Spleen (tissue), 11 donors: Measurements from ENCODE around the gene NDUFV2. TPM values are rescaled to one million over a fixed set of nuclear protein-coding genes. Genes with fewer than 3 reads are reported as not detected.

Experiments
- DNase-seq: peaks from one replicate; pipeline ENCODE4 v3.0.0-alpha.2; 2020
- H3K27ac ChIP-seq, 8 donors: fragments of 200-600 bp; sonication (generic) in 7 of 8; 1 replicate in 4 of 8; 2 replicates in 4 of 8; pipeline versions ENCODE4 v1.5.0 to v1.8.0; 2016 to 2021; ENCODE audit warnings: inconsistent platforms in 4 of 8, mild to moderate bottlenecking in 4 of 8, moderate library complexity in 1 of 8
- H3K27me3 ChIP-seq, 7 donors: fragments of 200-600 bp; sonication (generic) in 6 of 7; replicated peaks in 1 of 7; 1 replicate in 4 of 7; 2 replicates in 3 of 7; pipeline versions ENCODE4 v1.5.0 to v1.8.0; 2016 to 2021; ENCODE audit warnings: inconsistent platforms in 3 of 7, mild to moderate bottlenecking in 1 of 7
- H3K36me3 ChIP-seq, 6 donors: fragments of 200-600 bp; sonication (generic) in 5 of 6; 1 replicate in 4 of 6; 2 replicates in 2 of 6; pipeline versions ENCODE4 v1.5.0 to v1.8.0; 2016 to 2021; ENCODE audit warnings: inconsistent platforms in 2 of 6
- H3K4me1 ChIP-seq, 6 donors: fragments of 200-600 bp; sonication (generic) in 5 of 6; 1 replicate in 3 of 6; 2 replicates in 3 of 6; pipeline versions ENCODE4 v1.5.0 to v1.8.0; 2016 to 2021; ENCODE audit warnings: inconsistent platforms in 3 of 6
- H3K4me3 ChIP-seq, 8 donors: fragments of 200-600 bp; sonication (generic) in 7 of 8; 1 replicate in 4 of 8; 2 replicates in 4 of 8; pipeline versions ENCODE4 v1.5.0 to v1.8.0; 2016 to 2021; ENCODE audit warnings: inconsistent platforms in 4 of 8, mild to moderate bottlenecking in 4 of 8, moderate library complexity in 2 of 8
- H3K9me3 ChIP-seq, 8 donors: fragments of 200-600 bp; sonication (generic) in 7 of 8; 1 replicate in 4 of 8; 2 replicates in 4 of 8; pipeline versions ENCODE4 v1.5.0 to v1.8.0; 2016 to 2021; ENCODE audit warnings: inconsistent platforms in 4 of 8
- POLR2A ChIP-seq, 3 donors: fragments of 450-650 bp; IDR thresholded peaks; one replicate each; pipeline ENCODE4 v1.5.1; 2017; ENCODE audit warnings: antibody characterized with exemption in 3 of 3, mild to moderate bottlenecking in 1 of 3
- POLR2AphosphoS5 ChIP-seq, 3 donors: sonication (generic); formaldehyde crosslinking; IDR thresholded peaks; one replicate each; pipeline ENCODE4 v1.5.1; 2017; ENCODE audit warnings: antibody characterized with exemption in 3 of 3
- WGBS, 5 donors: extraction: QIAGEN DNeasy Blood & Tissue Kit in 3 of 5; methylation state at CpG; one replicate each; pipeline versions ENCODE4 v1.1.5 to v1.1.7; 2013 to 2018; 5-methylcytosine and 5-hydroxymethylcytosine counted together
- intact Hi-C: fragments of 100-400 bp; cut with DNase I; formaldehyde crosslinking; loops from one replicate; pipeline ENCODE4 v1.15.0; 2023; ENCODE audit warnings: low total_unique reads
- polyA plus RNA-seq, 3 donors: library from polyadenylated mRNA; stranded (reverse); fragments of 200-250 nt; gene quantifications; one replicate each; pipeline ENCODE4 v1.2.1, GENCODE V29; 2013
- total RNA-seq, 7 donors: library from RNA; depleted of rRNA in 3 of 7; stranded (reverse); fragments of >200 nt in 3 of 7; fragmentation: NEBNext Ultra II Directional in 4 of 7; extraction: Animal tissue kit (Norgen Biotek cat#: 25700) in 4 of 7; gene quantifications; one replicate each; pipeline versions ENCODE4 v1.1.0 to v1.2.1, GENCODE V29; 2016 to 2021
- TF ChIP-seq, protein P1 (sequence below), 11 experiments: fragments of 200-600 bp in 7 of 11; fragments of 450-650 bp in 4 of 11; sonication (generic) in 4 of 11; IDR thresholded peaks in 8 of 11; conservative IDR thresholded peaks in 3 of 11; 1 replicate in 7 of 11; 2 replicates in 4 of 11; pipeline versions ENCODE4 v1.4.0 to v1.8.0; 2016 to 2021; ENCODE audit warnings: antibody characterized with exemption in 11 of 11, inconsistent platforms in 4 of 11, mild to moderate bottlenecking in 1 of 11
- donor health status: healthy with polysubstance abuse.
- donor health status: DM: no; HTN: no; CAD: no; lungs with moderate emphysema.
- donor health status: DM: no; HTN: no; CAD: no.
- donor health status: Bipolar disorder and iron deficiency.
- donor health status: healthy.
- donor health status: DM: no; HTN: no; CAD: no.
- donor health status: DM: yes; HTN: yes; CAD: no.

NDUFV2 gene
- total and polyA plus RNA-seq, 10 donors: 89.8 to 175 (median 101) TPM

DNA sequence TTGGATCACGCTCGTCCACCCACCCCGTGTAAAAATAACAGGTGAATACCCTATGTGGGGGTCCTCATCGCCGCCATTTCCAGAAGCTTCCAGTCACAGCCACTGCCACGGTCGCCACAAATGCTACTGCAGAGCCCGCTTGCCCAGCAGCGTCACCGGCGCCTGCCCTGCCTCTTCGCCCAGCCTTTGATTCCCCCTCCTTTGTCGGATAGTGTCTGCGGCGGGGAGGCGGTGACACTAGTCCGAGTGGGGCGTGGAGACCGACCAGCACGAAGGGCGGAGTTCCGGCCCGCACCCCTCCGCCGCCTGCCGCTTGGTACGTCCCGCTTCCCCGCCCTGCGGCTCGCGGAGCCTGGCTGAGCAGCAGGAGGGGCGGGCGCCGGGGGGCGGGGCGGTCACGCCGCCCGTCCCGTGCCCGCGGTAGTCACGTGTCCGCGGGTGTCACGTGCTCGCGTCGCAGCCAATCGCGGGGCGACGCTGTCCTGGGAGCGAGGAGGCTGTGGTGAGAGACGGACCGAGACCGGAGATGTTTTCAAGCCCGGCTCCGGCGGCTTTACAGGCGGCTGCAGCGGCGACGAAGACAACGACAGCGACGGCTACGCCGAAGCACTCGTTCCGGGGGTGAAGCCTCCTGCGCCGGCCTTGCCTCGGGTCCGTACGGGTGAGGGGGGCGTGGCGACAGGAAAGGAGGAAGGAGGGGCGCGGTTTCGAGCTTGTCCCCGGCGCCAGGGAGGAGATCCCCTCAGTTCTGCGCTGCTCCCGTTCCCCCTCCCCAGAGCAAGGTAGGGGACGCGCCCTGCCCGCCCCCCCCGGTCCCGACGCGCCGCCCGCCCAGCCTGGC, 34.0 kb downstream of the NDUFV2 start, which contains the start of gene ANKRD12:
Gene ANKRD12 (plus strand): TSS at position 467 of the 841 bp plus-strand sequence. CDS start 45,652 bp downstream, outside the sequence.
- Histone ChIP-seq H3K27me3 (no peaks in the 10 kb centered on the region), H3K27ac (peak within 1 kb of the TSS; percentile 99 to 100 (median 99)), H3K4me3 (peak within 1 kb of the TSS; percentile 48 to 85 (median 72)), H3K9me3 (no peaks in the 10 kb centered on the region), H3K36me3 (peaks cover 0 to 37% (median 14%) of the 10 kb centered on the region in 6 donors), H3K4me1 (peaks cover 41 to 84% (median 62%) of the 10 kb centered on the region in 6 donors)
- DNase-seq: peak; percentile 100
- intact Hi-C loops: loop anchor here (5.0 kb wide), 1 partner anchor 34 kb away; the partner anchor contains the start of gene NDUFV2
- TF ChIP-seq POLR2AphosphoS5 (IDR thresholded peaks at IDR 0.05) (peak; percentile 95 to 99 (median 98)), POLR2A (IDR thresholded peaks at IDR 0.05) (peak; percentile 63 to 94 (median 80))
- TF ChIP-seq, protein P1, sequence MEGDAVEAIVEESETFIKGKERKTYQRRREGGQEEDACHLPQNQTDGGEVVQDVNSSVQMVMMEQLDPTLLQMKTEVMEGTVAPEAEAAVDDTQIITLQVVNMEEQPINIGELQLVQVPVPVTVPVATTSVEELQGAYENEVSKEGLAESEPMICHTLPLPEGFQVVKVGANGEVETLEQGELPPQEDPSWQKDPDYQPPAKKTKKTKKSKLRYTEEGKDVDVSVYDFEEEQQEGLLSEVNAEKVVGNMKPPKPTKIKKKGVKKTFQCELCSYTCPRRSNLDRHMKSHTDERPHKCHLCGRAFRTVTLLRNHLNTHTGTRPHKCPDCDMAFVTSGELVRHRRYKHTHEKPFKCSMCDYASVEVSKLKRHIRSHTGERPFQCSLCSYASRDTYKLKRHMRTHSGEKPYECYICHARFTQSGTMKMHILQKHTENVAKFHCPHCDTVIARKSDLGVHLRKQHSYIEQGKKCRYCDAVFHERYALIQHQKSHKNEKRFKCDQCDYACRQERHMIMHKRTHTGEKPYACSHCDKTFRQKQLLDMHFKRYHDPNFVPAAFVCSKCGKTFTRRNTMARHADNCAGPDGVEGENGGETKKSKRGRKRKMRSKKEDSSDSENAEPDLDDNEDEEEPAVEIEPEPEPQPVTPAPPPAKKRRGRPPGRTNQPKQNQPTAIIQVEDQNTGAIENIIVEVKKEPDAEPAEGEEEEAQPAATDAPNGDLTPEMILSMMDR (IDR thresholded peaks at IDR 0.05 in 8 of 11, conservative IDR thresholded peaks at IDR 0.05 in 3 of 11): peak in 3 of 11 experiments; percentile 5 to 33 (median 10)
- WGBS, 5 donors: 0 to 1% (median 1%) methylated on average over 38 to 95 of the region's 95 CpGs

DNA sequence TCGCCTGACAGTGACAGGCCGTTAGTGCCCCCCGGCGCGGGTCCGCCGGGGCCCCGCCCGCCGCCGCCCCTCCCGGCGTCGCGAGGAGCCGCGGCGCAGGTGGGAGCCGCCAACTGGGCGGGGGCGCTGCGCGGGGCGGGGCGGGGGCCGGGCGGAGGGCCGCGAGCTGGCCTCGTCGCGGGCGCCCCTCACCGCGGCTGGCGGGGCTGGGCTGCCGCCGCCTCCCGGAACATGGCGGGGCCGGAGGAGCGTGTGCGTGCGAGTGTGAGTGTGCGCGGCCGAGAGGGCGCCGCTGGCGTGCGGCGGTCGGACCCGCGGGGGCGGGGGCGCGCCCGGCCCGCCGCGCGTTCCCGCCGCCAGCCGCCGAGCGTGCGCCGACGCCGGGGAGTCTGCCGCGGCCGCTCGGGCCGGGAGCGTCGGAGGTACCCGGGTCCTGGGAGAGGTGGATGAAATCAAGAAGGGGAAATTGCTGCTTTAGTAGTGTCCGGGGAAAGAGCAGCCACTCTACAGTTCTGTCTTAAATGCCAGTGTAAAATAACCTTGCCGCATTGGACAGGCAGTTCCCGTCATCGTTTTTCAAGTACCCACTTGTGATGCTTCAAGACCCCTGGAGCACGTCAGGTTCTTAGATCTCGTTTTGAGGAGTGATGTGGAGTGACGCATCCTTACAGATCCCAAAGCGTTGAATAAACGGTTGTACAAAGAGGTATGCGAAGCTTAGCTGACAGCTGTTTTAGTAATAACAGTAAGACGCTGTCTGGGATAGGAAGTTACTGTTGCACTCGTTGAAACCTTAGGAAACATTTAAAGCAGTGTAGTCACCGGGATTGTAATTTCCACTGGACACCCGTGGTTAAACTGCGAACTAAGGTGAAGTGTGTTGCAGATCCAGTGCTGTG, 34.9 kb downstream of the NDUFV2 start:
- intact Hi-C loops: loop anchor here (5.0 kb wide), 1 partner anchor 35 kb away; the partner anchor contains the start of gene NDUFV2
- peaks cover 47 to 84% (median 71%) of the 10 kb centered on the region in 6 donors for H3K4me1 ChIP-seq

GRCh38 chr18:9139400-9140039, 37.0 kb downstream of the NDUFV2 start:
- no peaks in the 10 kb centered on the region for H3K27me3 ChIP-seq
- peaks cover 61 to 85% (median 81%) of the 10 kb centered on the region in 6 donors for H3K4me1 ChIP-seq
- no peak for DNase-seq
- H3K9me3 ChIP-seq: no peaks in the 10 kb centered on the region
- no peak for TF ChIP-seq POLR2A (IDR thresholded peaks at IDR 0.05)
- peak overlapping the region; percentile 4 to 100 (median 99) for H3K27ac ChIP-seq
- 42 to 54% (median 43%) methylated on average over 7 of the region's 7 CpGs for WGBS, 5 donors
- H3K36me3 ChIP-seq: peaks cover 0 to 7% (median 2%) of the 10 kb centered on the region in 6 donors
- intact Hi-C loops: loop anchor here (5.0 kb wide), 1 partner anchor 37 kb away; the partner anchor contains the start of gene NDUFV2
- peak overlapping the region in 6 of 8 donors; percentile 5 to 83 (median 43) for H3K4me3 ChIP-seq

More for the DNA sequence above, 34.9 kb downstream of the NDUFV2 start:
- Histone ChIP-seq H3K27ac (peak overlapping the region; percentile 99 to 100 (median 99)), H3K4me3 (peak overlapping the region; percentile 48 to 85 (median 72)), H3K9me3 (no peaks in the 10 kb centered on the region), H3K27me3 (no peaks in the 10 kb centered on the region), H3K36me3 (peaks cover 0 to 28% (median 8%) of the 10 kb centered on the region in 6 donors)
- peak; percentile 94 for DNase-seq
- TF ChIP-seq, protein P1 (IDR thresholded peaks at IDR 0.05 in 8 of 11, conservative IDR thresholded peaks at IDR 0.05 in 3 of 11): no peak
- TF ChIP-seq POLR2AphosphoS5 (IDR thresholded peaks at IDR 0.05) (no peak), POLR2A (IDR thresholded peaks at IDR 0.05) (no peak)
- 0 to 1% (median 1%) methylated on average over 46 to 95 of the region's 95 CpGs for WGBS, 5 donors

- Histone ChIP-seq H3K4me3 (peak overlapping the region in 3 of 8 donors; percentile 70 to 83 (median 71)), H3K27me3 (no peaks in the 10 kb centered on the region), H3K36me3 (no peaks in the 10 kb centered on the region), H3K4me1 (peaks cover 64 to 85% (median 81%) of the 10 kb centered on the region in 6 donors), H3K27ac (peak overlapping the region; percentile 4 to 100 (median 99)), H3K9me3 (no peaks in the 10 kb centered on the region)
- no peak for DNase-seq
- WGBS, 5 donors: 23 to 45% (median 35%) methylated on average over 2 of the region's 2 CpGs
- intact Hi-C loops: no loop called here
- TF ChIP-seq POLR2A (IDR thresholded peaks at IDR 0.05) (no peak), POLR2AphosphoS5 (IDR thresholded peaks at IDR 0.05) (no peak)
- TF ChIP-seq, protein P1 (IDR thresholded peaks at IDR 0.05 in 8 of 11, conservative IDR thresholded peaks at IDR 0.05 in 3 of 11): no peak
These were observed 37.9 kb downstream of the NDUFV2 start for GRCh38 chr18:9140381-9140780.
